HepG2 (cell line): Measurements from ENCODE around the gene SH2D5. TPM values are rescaled to one million over a fixed set of nuclear protein-coding genes. Genes with fewer than 3 reads are reported as not detected.
A peak's percentile ranks its signal among the peaks of the same experiment; 100 is the strongest.

Source experiments
- DMAP1 ChIP-seq: IDR thresholded peaks from 2 replicates; pipeline ENCODE4 v1.6.1; 2016
- EP300 ChIP-seq, 3 experiments: sonication (generic) in 1 of 3; formaldehyde crosslinking in 1 of 3; IDR thresholded peaks; 2 replicates each; pipeline versions ENCODE4 v1.5.1 to v1.6.1; 2011 to 2020; ENCODE audit warnings: low read depth in 2 of 3, low read length in 2 of 3, borderline replicate concordance in 1 of 3, improper control_type of control experiment in 1 of 3, mild to moderate bottlenecking in 1 of 3, missing genetic modification reagents in 1 of 3, moderate library complexity in 1 of 3
- HIVEP1 ChIP-seq: sonication (generic); formaldehyde crosslinking; IDR thresholded peaks from 2 replicates; pipeline ENCODE4 v1.4.0; 2020; ENCODE audit warnings: mild to moderate bottlenecking, missing genetic modification reagents
- IRX3 ChIP-seq: sonication (generic); formaldehyde crosslinking; IDR thresholded peaks from 2 replicates; pipeline ENCODE4 v1.8.1; 2023; ENCODE audit warnings: mild to moderate bottlenecking, low read depth, missing genetic modification reagents, borderline replicate concordance
- KLF16 ChIP-seq, 2 experiments: sonication (generic) in 1 of 2; formaldehyde crosslinking in 1 of 2; IDR thresholded peaks; 2 replicates each; pipeline versions ENCODE4 v1.6.1 to v1.8.0; 2016 to 2023; ENCODE audit warnings: missing genetic modification reagents in 2 of 2, missing compliant biosample characterization in 1 of 2
- NCOR1 ChIP-seq: fragments of 200-600 bp; sonication (generic); IDR thresholded peaks from 2 replicates; pipeline ENCODE4 v1.7.0; 2017; ENCODE audit warnings: antibody characterized with exemption, low read length, borderline replicate concordance
- NFE2 ChIP-seq: sonication (generic); formaldehyde crosslinking; IDR thresholded peaks from 2 replicates; pipeline ENCODE4 v1.4.0; 2020; ENCODE audit warnings: missing genetic modification reagents
- U2AF1 ChIP-seq: fragments of 200-400 bp; formaldehyde crosslinking; optimal IDR thresholded peaks from 2 replicates; pipeline ENCODE3; 2017; ENCODE audit warnings: mild to moderate bottlenecking, low read depth, low read length
- U2AF2 ChIP-seq: fragments of 200-400 bp; formaldehyde crosslinking; IDR thresholded peaks from 2 replicates; pipeline ENCODE4 v1.6.1; 2017; ENCODE audit warnings: low read depth, mild to moderate bottlenecking, low read length
- ZBTB7B ChIP-seq: sonication (generic); formaldehyde crosslinking; IDR thresholded peaks from 2 replicates; pipeline ENCODE4 v1.4.0; 2020; ENCODE audit warnings: missing genetic modification reagents
- ZNF12 ChIP-seq: sonication (generic); formaldehyde crosslinking; IDR thresholded peaks from 2 replicates; pipeline ENCODE4 v1.5.0; 2020; ENCODE audit warnings: missing genetic modification reagents
- ZNF274 ChIP-seq: sonication (generic); formaldehyde crosslinking; IDR thresholded peaks from 2 replicates; pipeline ENCODE4 v1.5.1; 2020; ENCODE audit warnings: mild to moderate bottlenecking, missing genetic modification reagents
- ZNF343 ChIP-seq: sonication (generic); formaldehyde crosslinking; IDR thresholded peaks from 2 replicates; pipeline ENCODE4 v1.4.0; 2020; ENCODE audit warnings: mild to moderate bottlenecking, missing genetic modification reagents
- ZNF383 ChIP-seq: sonication (generic); formaldehyde crosslinking; IDR thresholded peaks from 2 replicates; pipeline ENCODE4 v1.4.0; 2020; ENCODE audit warnings: missing genetic modification reagents, mild to moderate bottlenecking, borderline replicate concordance
- ZNF501 ChIP-seq: sonication (generic); formaldehyde crosslinking; IDR thresholded peaks from 2 replicates; pipeline ENCODE4 v1.5.1; 2020; ENCODE audit warnings: mild to moderate bottlenecking, moderate library complexity, missing genetic modification reagents
- ZNF607 ChIP-seq: sonication (generic); formaldehyde crosslinking; IDR thresholded peaks from 2 replicates; pipeline ENCODE4 v1.5.1; 2020; ENCODE audit warnings: missing genetic modification reagents, mild to moderate bottlenecking, borderline replicate concordance
- ZNF709 ChIP-seq: sonication (generic); formaldehyde crosslinking; IDR thresholded peaks from 2 replicates; pipeline ENCODE4 v1.5.0; 2020; ENCODE audit warnings: mild to moderate bottlenecking, missing genetic modification reagents
- ZSCAN9 ChIP-seq: IDR thresholded peaks from 2 replicates; pipeline ENCODE4 v1.6.1; 2016; ENCODE audit warnings: borderline replicate concordance
- polyA plus RNA-seq, 8 experiments: library from polyadenylated mRNA; depleted of rRNA in 3 of 8; stranded (reverse) in 7 of 8; unstranded in 1 of 8; fragments of >200 nt; fragmentation: Illumina TruSeq in 4 of 8; extraction: Trizol in 4 of 8; gene quantifications; 2 replicates each; pipeline versions ENCODE4 v1.2.1 to v1.2.3, GENCODE V29; 2011 to 2016; ENCODE audit warnings: low read depth in 4 of 8, missing spikeins in 1 of 8, mixed read lengths in 1 of 8; ENCODE audit not compliant: insufficient read depth in 1 of 8
- total RNA-seq, 5 experiments: library from RNA; depleted of rRNA; stranded (reverse); fragments of >200 nt; fragmentation: Illumina TruSeq; extraction: Trizol; gene quantifications; 2 replicates each; pipeline ENCODE4 v1.2.3, GENCODE V29; 2016; ENCODE audit warnings: low read depth in 1 of 5
- TF ChIP-seq, protein P1 (sequence below): sonication (generic); formaldehyde crosslinking; IDR thresholded peaks from 2 replicates; pipeline ENCODE4 v1.4.0; 2020; ENCODE audit warnings: mild to moderate bottlenecking, missing genetic modification reagents
- TF ChIP-seq, protein P2 (sequence below): IDR thresholded peaks from 2 replicates; pipeline ENCODE4 v1.6.1; 2016; ENCODE audit warnings: low read depth
- TF ChIP-seq, protein P3 (sequence below): sonication (generic); formaldehyde crosslinking; IDR thresholded peaks from 2 replicates; pipeline ENCODE4 v1.5.1; 2020; ENCODE audit warnings: missing genetic modification reagents, mild to moderate bottlenecking, borderline replicate concordance
- TF ChIP-seq, protein P4 (sequence below): sonication (generic); formaldehyde crosslinking; IDR thresholded peaks from 2 replicates; pipeline ENCODE4 v1.8.1; 2023; ENCODE audit warnings: mild to moderate bottlenecking, missing genetic modification reagents

The SH2D5 gene
- total and polyA plus RNA-seq, 2 of the 13 experiments (the other 11 are each of a cell fraction or from before 2014, with no cell fraction given), result 1.2 to 3.4 TPM

DNA sequence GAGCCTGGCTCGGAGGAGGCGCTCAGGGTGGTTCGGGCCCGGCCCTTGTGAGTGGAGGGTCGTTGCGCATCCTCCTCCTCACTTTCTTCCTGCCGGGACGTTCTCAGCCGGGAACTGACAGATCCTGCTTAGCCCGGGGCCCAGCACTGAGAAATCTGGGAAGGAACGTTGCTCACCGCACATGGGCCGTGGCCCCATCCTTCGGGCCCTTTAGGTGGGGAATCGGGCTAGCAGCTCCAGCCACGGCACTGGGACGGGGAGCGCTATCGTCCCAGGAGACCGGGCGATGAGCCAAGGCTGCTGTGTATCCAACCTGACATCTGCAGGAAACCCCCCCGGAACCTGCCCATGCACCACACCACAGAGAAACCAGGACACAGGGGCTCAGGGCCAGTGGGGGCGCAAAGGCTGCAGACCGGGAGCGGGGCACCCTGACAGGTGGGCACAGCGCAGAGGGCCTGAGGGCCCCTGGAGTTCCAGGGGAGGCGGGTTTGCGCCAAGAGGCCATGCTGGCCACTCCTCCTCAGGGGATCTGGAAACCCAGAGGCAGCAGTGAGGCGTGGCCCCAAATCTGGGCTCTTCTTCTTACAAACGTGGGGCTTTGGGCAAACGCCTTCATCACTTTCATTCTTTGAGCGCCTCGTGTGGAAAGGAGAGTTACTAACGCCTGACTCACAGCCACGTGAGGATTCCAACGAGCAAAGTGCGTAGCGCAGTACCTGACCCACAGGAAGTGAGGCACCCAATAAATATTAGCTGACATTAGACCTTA is at the start of gene SH2D5 (continued):
- TF ChIP-seq, protein P1, sequence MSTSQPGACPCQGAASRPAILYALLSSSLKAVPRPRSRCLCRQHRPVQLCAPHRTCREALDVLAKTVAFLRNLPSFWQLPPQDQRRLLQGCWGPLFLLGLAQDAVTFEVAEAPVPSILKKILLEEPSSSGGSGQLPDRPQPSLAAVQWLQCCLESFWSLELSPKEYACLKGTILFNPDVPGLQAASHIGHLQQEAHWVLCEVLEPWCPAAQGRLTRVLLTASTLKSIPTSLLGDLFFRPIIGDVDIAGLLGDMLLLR (CRISPR knock-in tag), result no peak
- no peak for TF ChIP-seq U2AF1
- no peak for TF ChIP-seq IRX3 (CRISPR knock-in tag)
- TF ChIP-seq ZNF709 (CRISPR knock-in tag), result peak; percentile 55; the same call in 1 of the 2 replicates
- TF ChIP-seq, protein P2, sequence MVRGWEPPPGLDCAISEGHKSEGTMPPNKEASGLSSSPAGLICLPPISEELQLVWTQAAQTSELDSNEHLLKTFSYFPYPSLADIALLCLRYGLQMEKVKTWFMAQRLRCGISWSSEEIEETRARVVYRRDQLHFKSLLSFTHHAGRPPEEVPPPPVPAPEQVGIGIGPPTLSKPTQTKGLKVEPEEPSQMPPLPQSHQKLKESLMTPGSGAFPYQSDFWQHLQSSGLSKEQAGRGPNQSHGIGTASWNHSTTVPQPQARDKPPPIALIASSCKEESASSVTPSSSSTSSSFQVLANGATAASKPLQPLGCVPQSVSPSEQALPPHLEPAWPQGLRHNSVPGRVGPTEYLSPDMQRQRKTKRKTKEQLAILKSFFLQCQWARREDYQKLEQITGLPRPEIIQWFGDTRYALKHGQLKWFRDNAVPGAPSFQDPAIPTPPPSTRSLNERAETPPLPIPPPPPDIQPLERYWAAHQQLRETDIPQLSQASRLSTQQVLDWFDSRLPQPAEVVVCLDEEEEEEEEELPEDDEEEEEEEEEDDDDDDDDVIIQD (CRISPR knock-in tag), result 0 out of 2 replicates have a peak, but pooled peaks have one; percentile 28
- TF ChIP-seq ZSCAN9 (CRISPR knock-in tag), result peak; percentile 62; the same call in 1 of the 2 replicates
- TF ChIP-seq, protein P3, sequence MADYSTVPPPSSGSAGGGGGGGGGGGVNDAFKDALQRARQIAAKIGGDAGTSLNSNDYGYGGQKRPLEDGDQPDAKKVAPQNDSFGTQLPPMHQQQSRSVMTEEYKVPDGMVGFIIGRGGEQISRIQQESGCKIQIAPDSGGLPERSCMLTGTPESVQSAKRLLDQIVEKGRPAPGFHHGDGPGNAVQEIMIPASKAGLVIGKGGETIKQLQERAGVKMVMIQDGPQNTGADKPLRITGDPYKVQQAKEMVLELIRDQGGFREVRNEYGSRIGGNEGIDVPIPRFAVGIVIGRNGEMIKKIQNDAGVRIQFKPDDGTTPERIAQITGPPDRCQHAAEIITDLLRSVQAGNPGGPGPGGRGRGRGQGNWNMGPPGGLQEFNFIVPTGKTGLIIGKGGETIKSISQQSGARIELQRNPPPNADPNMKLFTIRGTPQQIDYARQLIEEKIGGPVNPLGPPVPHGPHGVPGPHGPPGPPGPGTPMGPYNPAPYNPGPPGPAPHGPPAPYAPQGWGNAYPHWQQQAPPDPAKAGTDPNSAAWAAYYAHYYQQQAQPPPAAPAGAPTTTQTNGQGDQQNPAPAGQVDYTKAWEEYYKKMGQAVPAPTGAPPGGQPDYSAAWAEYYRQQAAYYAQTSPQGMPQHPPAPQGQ (CRISPR knock-in tag), result no peak
- TF ChIP-seq HIVEP1 (CRISPR knock-in tag), result peak; percentile 18; the same call in 1 of the 2 replicates
- no peak for TF ChIP-seq U2AF2
- 0 out of 2 replicates have a peak, but pooled peaks have one; percentile 31 for TF ChIP-seq ZNF343 (CRISPR knock-in tag)
- TF ChIP-seq EP300 (IDR thresholded peaks at IDR 0.05; ENCODE audit: low read depth in 2 of 2, low read length in 2 of 2), result peak; percentile 42 to 58; a peak in 3 of 4 replicates
- TF ChIP-seq EP300 (CRISPR knock-in tag; IDR thresholded peaks at IDR 0.05; ENCODE audit: borderline replicate concordance), result peak; percentile 63
- peak; percentile 61 for TF ChIP-seq DMAP1 (CRISPR knock-in tag)
- TF ChIP-seq, protein P4, sequence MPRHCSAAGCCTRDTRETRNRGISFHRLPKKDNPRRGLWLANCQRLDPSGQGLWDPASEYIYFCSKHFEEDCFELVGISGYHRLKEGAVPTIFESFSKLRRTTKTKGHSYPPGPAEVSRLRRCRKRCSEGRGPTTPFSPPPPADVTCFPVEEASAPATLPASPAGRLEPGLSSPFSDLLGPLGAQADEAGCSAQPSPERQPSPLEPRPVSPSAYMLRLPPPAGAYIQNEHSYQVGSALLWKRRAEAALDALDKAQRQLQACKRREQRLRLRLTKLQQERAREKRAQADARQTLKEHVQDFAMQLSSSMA (CRISPR knock-in tag), result 0 out of 2 replicates have a peak, but pooled peaks have one; percentile 40
- peak in 1 of 2 experiments; percentile 54; a peak in 1 of 4 replicates for TF ChIP-seq KLF16 (CRISPR knock-in tag; IDR thresholded peaks at IDR 0.05)
- peak; percentile 27; the same call in 1 of the 2 replicates for TF ChIP-seq ZNF12 (CRISPR knock-in tag)
- TF ChIP-seq ZNF274, result no peak
- TF ChIP-seq ZNF383, result no peak
- TF ChIP-seq ZBTB7B (CRISPR knock-in tag), result no peak; the same call in none of the 2 replicates
- peak; percentile 56; the same call in 1 of the 2 replicates for TF ChIP-seq ZNF501 (CRISPR knock-in tag)
- TF ChIP-seq NFE2, result no peak
- no peak for TF ChIP-seq NCOR1
- peak; percentile 14; the same call in 1 of the 2 replicates for TF ChIP-seq ZNF607 (CRISPR knock-in tag)
